Mesendoderm (in vitro differentiated cells): ENCODE measurements around the gene TCAIM. TPM values are rescaled to one million over a fixed set of nuclear protein-coding genes. Genes with fewer than 3 reads are reported as not detected.

Experiments used
- DNase-seq: peaks from one replicate; pipeline ENCODE4 v3.0.0; 2013
- H2AK5ac ChIP-seq: 2 replicates; pipeline ENCODE4 v1.6.1; 2013; ENCODE audit warnings: low read length, inconsistent platforms
- H2BK120ac ChIP-seq: 2 replicates; pipeline ENCODE4 v1.6.1; 2013; ENCODE audit warnings: low read depth, mild to moderate bottlenecking, low read length, moderate library complexity, mixed read lengths
- H2BK15ac ChIP-seq: replicated peaks from 2 replicates; pipeline ENCODE4 v1.6.1; 2013; ENCODE audit warnings: low read depth, mild to moderate bottlenecking, moderate library complexity
- H2BK5ac ChIP-seq: 2 replicates; pipeline ENCODE4 v1.6.1; 2013; ENCODE audit warnings: low read length, inconsistent platforms
- H3K18ac ChIP-seq: 2 replicates; pipeline ENCODE4 v1.6.1; 2013; ENCODE audit warnings: mild to moderate bottlenecking, low read length, mixed read lengths
- H3K23ac ChIP-seq: one replicate; pipeline ENCODE4 v1.6.1; 2013; ENCODE audit warnings: low read length
- H3K27ac ChIP-seq: 2 replicates; pipeline ENCODE4 v1.5.1; 2013; ENCODE audit warnings: low read depth, mild to moderate bottlenecking, inconsistent platforms, low read length, moderate library complexity
- H3K27me3 ChIP-seq: 2 replicates; pipeline ENCODE4 v1.6.1; 2013; ENCODE audit warnings: low read length, control low read depth, mild to moderate bottlenecking, inconsistent platforms; ENCODE audit not compliant: insufficient read depth, poor library complexity
- H3K36me3 ChIP-seq: 2 replicates; pipeline ENCODE4 v1.6.1; 2013; ENCODE audit warnings: low read length, inconsistent platforms; ENCODE audit not compliant: control insufficient read depth, insufficient read depth
- H3K4ac ChIP-seq: one replicate; pipeline ENCODE4 v1.6.1; 2013; ENCODE audit warnings: low read depth, mild to moderate bottlenecking, low read length, moderate library complexity
- H3K4me1 ChIP-seq: 2 replicates; pipeline ENCODE4 v1.6.1; 2013; ENCODE audit warnings: low read depth, low read length, inconsistent platforms; ENCODE audit not compliant: control insufficient read depth
- H3K4me2 ChIP-seq: 2 replicates; pipeline ENCODE4 v1.6.1; 2013; ENCODE audit warnings: low read length
- H3K4me3 ChIP-seq: 2 replicates; pipeline ENCODE4 v1.5.1; 2013; ENCODE audit warnings: mild to moderate bottlenecking, low read length
- H3K56ac ChIP-seq: one replicate; pipeline ENCODE4 v1.6.1; 2013; ENCODE audit warnings: low read length
- H3K79me1 ChIP-seq: 2 replicates; pipeline ENCODE4 v1.6.1; 2013; ENCODE audit warnings: low read length, inconsistent platforms
- H3K79me2 ChIP-seq: 2 replicates; pipeline ENCODE4 v1.6.1; 2013; ENCODE audit warnings: mild to moderate bottlenecking, low read length; ENCODE audit not compliant: control insufficient read depth, insufficient read depth
- H3K9ac ChIP-seq: 2 replicates; pipeline ENCODE4 v1.6.1; 2013; ENCODE audit warnings: low read length, inconsistent platforms
- H4K5ac ChIP-seq: one replicate; pipeline ENCODE4 v1.6.1; 2013; ENCODE audit warnings: low read length
- H4K8ac ChIP-seq: one replicate; pipeline ENCODE4 v1.6.1; 2013; ENCODE audit warnings: low read depth, mild to moderate bottlenecking, control low read depth, low read length, moderate library complexity
- WGBS: extraction: QIAGEN DNeasy Blood & Tissue Kit; methylation state at CpG from one replicate; pipeline ENCODE4 v1.1.7; 2013; ENCODE audit warnings: low lambda C conversion rate, missing lambda C conversion rate; ENCODE audit not compliant: insufficient coverage; ENCODE audit errors: extremely low coverage; 5-methylcytosine and 5-hydroxymethylcytosine counted together
- polyA plus RNA-seq, 2 experiments: library from polyadenylated mRNA; stranded (reverse); fragments of 200-250 nt; gene quantifications; one replicate each; pipeline ENCODE4 v1.2.3, GENCODE V29; 2013

The TCAIM gene
- polyA plus RNA-seq (2013, experiment 1 of 2), result 10.8 TPM
- polyA plus RNA-seq (2013, experiment 2 of 2), result 12.3 TPM

GRCh38 chr3:44338010-44338827 lies at the start of gene TCAIM:
TCAIM (plus strand) TSS chr3:44338766; CDS start chr3:44354783, 16,017 bp downstream.
- Histone ChIP-seq H2BK15ac (no peak within 1 kb of the TSS), H3K36me3 (no peaks in the 10 kb centered on the region), H3K9ac (peak within 1 kb of the TSS; percentile 94), H2AK5ac (no peak within 1 kb of the TSS), H3K79me2 (no peaks in the 10 kb centered on the region), H4K5ac (no peak within 1 kb of the TSS), H2BK120ac (no peak within 1 kb of the TSS), H3K18ac (peak within 1 kb of the TSS; percentile 55), H3K4me3 (peak within 1 kb of the TSS; percentile 90), H2BK5ac (peak within 1 kb of the TSS; percentile 95), H3K4me2 (peak within 1 kb of the TSS; percentile 70), H3K27ac (peak within 1 kb of the TSS; percentile 96), H4K8ac (no peak within 1 kb of the TSS), H3K4me1 (no peaks in the 10 kb centered on the region), H3K4ac (peak within 1 kb of the TSS; percentile 10), H3K56ac (peak within 1 kb of the TSS; percentile 100), H3K79me1 (no peaks in the 10 kb centered on the region), H3K23ac (no peak within 1 kb of the TSS), H3K27me3 (no peaks in the 10 kb centered on the region)
- peak; percentile 99 for DNase-seq
- WGBS, result no CpG with 5 or more reads among the region's 77 CpGs

GRCh38 chr3:44289882-44290462 lies 48.6 kb upstream of the TCAIM start:
- Histone ChIP-seq H4K5ac (no peak overlapping the region), H3K18ac (no peak overlapping the region), H3K4me1 (no peaks in the 10 kb centered on the region), H3K56ac (no peak overlapping the region), H3K79me1 (no peaks in the 10 kb centered on the region), H3K4ac (no peak overlapping the region), H2BK120ac (no peak overlapping the region), H3K27me3 (no peaks in the 10 kb centered on the region), H3K4me2 (no peak overlapping the region), H2BK5ac (no peak overlapping the region), H3K23ac (no peak overlapping the region), H3K4me3 (no peak overlapping the region), H2AK5ac (no peak overlapping the region), H3K79me2 (no peaks in the 10 kb centered on the region), H3K27ac (no peak overlapping the region), H2BK15ac (no peak overlapping the region), H4K8ac (no peak overlapping the region), H3K9ac (no peak overlapping the region), H3K36me3 (no peaks in the 10 kb centered on the region)
- DNase-seq, result no peak
- WGBS, result no CpG with 5 or more reads among the region's 3 CpGs

GRCh38 chr3:44292276-44292675 lies 46.3 kb upstream of the TCAIM start:
- H3K27me3 ChIP-seq, result no peaks in the 10 kb centered on the region
- H2BK5ac ChIP-seq, result no peak overlapping the region
- WGBS, result no CpG with 5 or more reads among the region's 2 CpGs
- no peak overlapping the region for H3K9ac ChIP-seq
- no peak overlapping the region for H3K18ac ChIP-seq
- H3K27ac ChIP-seq, result no peak overlapping the region
- H3K4me2 ChIP-seq, result no peak overlapping the region
- no peaks in the 10 kb centered on the region for H3K36me3 ChIP-seq
- H3K4me1 ChIP-seq, result no peaks in the 10 kb centered on the region
- DNase-seq, result no peak
- no peaks in the 10 kb centered on the region for H3K79me2 ChIP-seq
- H3K79me1 ChIP-seq, result no peaks in the 10 kb centered on the region
- no peak overlapping the region for H3K4ac ChIP-seq
- H3K56ac ChIP-seq, result no peak overlapping the region
- no peak overlapping the region for H3K4me3 ChIP-seq
- H4K5ac ChIP-seq, result no peak overlapping the region
- no peak overlapping the region for H2AK5ac ChIP-seq
- H4K8ac ChIP-seq, result no peak overlapping the region
- no peak overlapping the region for H3K23ac ChIP-seq
- no peak overlapping the region for H2BK120ac ChIP-seq
- H2BK15ac ChIP-seq, result no peak overlapping the region

GRCh38 chr3:44292947-44293346 lies 45.6 kb upstream of the TCAIM start:
- Histone ChIP-seq H2BK120ac (no peak overlapping the region), H2BK15ac (no peak overlapping the region), H3K4me3 (no peak overlapping the region), H3K27me3 (no peaks in the 10 kb centered on the region), H4K5ac (no peak overlapping the region), H3K27ac (no peak overlapping the region), H2AK5ac (no peak overlapping the region), H3K36me3 (no peaks in the 10 kb centered on the region), H4K8ac (no peak overlapping the region), H3K4ac (no peak overlapping the region), H3K56ac (no peak overlapping the region), H3K9ac (no peak overlapping the region), H3K23ac (no peak overlapping the region), H3K18ac (no peak overlapping the region), H3K79me1 (no peaks in the 10 kb centered on the region), H3K79me2 (no peaks in the 10 kb centered on the region), H2BK5ac (no peak overlapping the region), H3K4me2 (no peak overlapping the region), H3K4me1 (no peaks in the 10 kb centered on the region)
- WGBS, result no CpG with 5 or more reads among the region's 1 CpG
- no peak for DNase-seq

GRCh38 chr3:44297255-44297654 lies 41.3 kb upstream of the TCAIM start:
- no peak overlapping the region for H3K27ac ChIP-seq
- H2AK5ac ChIP-seq, result no peak overlapping the region
- no peaks in the 10 kb centered on the region for H3K79me1 ChIP-seq
- no peak overlapping the region for H3K4me2 ChIP-seq
- H3K56ac ChIP-seq, result no peak overlapping the region
- H4K8ac ChIP-seq, result no peak overlapping the region
- no peak overlapping the region for H2BK120ac ChIP-seq
- no peak overlapping the region for H3K4me3 ChIP-seq
- H2BK15ac ChIP-seq, result no peak overlapping the region
- no peak overlapping the region for H3K9ac ChIP-seq
- H3K4me1 ChIP-seq, result no peaks in the 10 kb centered on the region
- H3K23ac ChIP-seq, result no peak overlapping the region
- H2BK5ac ChIP-seq, result no peak overlapping the region
- no peak overlapping the region for H3K4ac ChIP-seq
- no peaks in the 10 kb centered on the region for H3K36me3 ChIP-seq
- no peaks in the 10 kb centered on the region for H3K27me3 ChIP-seq
- H4K5ac ChIP-seq, result no peak overlapping the region
- DNase-seq, result no peak
- H3K79me2 ChIP-seq, result no peaks in the 10 kb centered on the region
- no peak overlapping the region for H3K18ac ChIP-seq
